GM12892 (cell line): Measurements from ENCODE around the gene SMG7.

Experiments
- POLR2A ChIP-seq: IDR thresholded peaks from 2 replicates; pipeline ENCODE4 v1.6.1; 2011; ENCODE audit warnings: low read depth, low read length, control low read depth
- POLR2AphosphoS5 ChIP-seq: IDR thresholded peaks from 2 replicates; pipeline ENCODE4 v1.6.1; 2011; ENCODE audit warnings: low read depth, low read length, control low read depth

- TF ChIP-seq POLR2AphosphoS5 (no peak), POLR2A (no peak)
Measured at GRCh38 chr1:183516725-183517124, 44.4 kb downstream of the SMG7 start.
